ENCODE measurements around the gene TBC1D23. TPM values are rescaled to one million over a fixed set of nuclear protein-coding genes. Genes with fewer than 3 reads are reported as not detected.

The TBC1D23 gene
- total RNA-seq, 1 donor from 2014 or later, result 62.2 TPM

- Histone ChIP-seq H3K4me1 (ENCODE audit: insufficient read depth, low read length) (peaks cover 6% of the 10 kb centered on the region), H3K79me2 (ENCODE audit: insufficient read depth, low read length) (no peaks in the 10 kb centered on the region), H3K9ac (ENCODE audit: low read length) (peak overlapping the region; percentile 85), H3K4me2 (ENCODE audit: low read length) (peak overlapping the region; percentile 100), H2AFZ (ENCODE audit: low read depth, low read length) (peak overlapping the region; percentile 100), H3K4me3 (ENCODE audit: insufficient read depth, low read depth, low read length) (peak overlapping the region; percentile 88), H3K36me3 (ENCODE audit: insufficient read depth, low read length) (no peaks in the 10 kb centered on the region), H3K9me3 (ENCODE audit: insufficient read depth, low read depth, low read length) (no peaks in the 10 kb centered on the region), H3K27ac (ENCODE audit: low read depth, low read length) (peak overlapping the region; percentile 46), H4K20me1 (ENCODE audit: insufficient read depth, low read length) (no peaks in the 10 kb centered on the region), H3K27me3 (ENCODE audit: insufficient read depth, low read length) (no peaks in the 10 kb centered on the region)
- Mint-ChIP-seq H3K4me1 (ENCODE audit: low read depth, unreplicated experiment) (peaks cover 3% of the 10 kb centered on the region), H3K36me3 (ENCODE audit: low read depth, unreplicated experiment) (peaks cover 4% of the 10 kb centered on the region), H3K27ac (ENCODE audit: unreplicated experiment) (peak overlapping the region; percentile 42), H3K9me3 (ENCODE audit: unreplicated experiment) (no peaks in the 10 kb centered on the region), H3K27me3 (ENCODE audit: low read depth, unreplicated experiment) (no peaks in the 10 kb centered on the region), H3K4me3 (ENCODE audit: unreplicated experiment) (peak overlapping the region; percentile 83)
- no peak for TF ChIP-seq CTCF (IDR thresholded peaks at IDR 0.05; ENCODE audit: insufficient read depth, low read depth, low read length)
- TF ChIP-seq EZH2 (IDR thresholded peaks at IDR 0.05; ENCODE audit: insufficient read depth, low read length), result no peak
- FAIRE-seq (no peak), DNase-seq (ENCODE audit: low read depth) (no peak)
Observed at GRCh38 chr3:100333970-100334487, 73.2 kb downstream of the TBC1D23 start.

- Histone ChIP-seq H3K9me3 (ENCODE audit: insufficient read depth, low read depth, low read length) (no peaks in the 10 kb centered on the region), H3K4me2 (ENCODE audit: low read length) (peak within 1 kb of the TSS; percentile 100), H3K36me3 (ENCODE audit: insufficient read depth, low read length) (no peaks in the 10 kb centered on the region), H3K79me2 (ENCODE audit: insufficient read depth, low read length) (no peaks in the 10 kb centered on the region), H3K4me3 (ENCODE audit: insufficient read depth, low read depth, low read length) (peak within 1 kb of the TSS; percentile 88), H3K4me1 (ENCODE audit: insufficient read depth, low read length) (peaks cover 6% of the 10 kb centered on the region), H3K27ac (ENCODE audit: low read depth, low read length) (peak within 1 kb of the TSS; percentile 46), H3K27me3 (ENCODE audit: insufficient read depth, low read length) (no peaks in the 10 kb centered on the region), H3K9ac (ENCODE audit: low read length) (peak within 1 kb of the TSS; percentile 85), H2AFZ (ENCODE audit: low read depth, low read length) (peak within 1 kb of the TSS; percentile 100), H4K20me1 (ENCODE audit: insufficient read depth, low read length) (no peaks in the 10 kb centered on the region)
- H3K27ac Mint-ChIP-seq (ENCODE audit: unreplicated experiment), result peak within 1 kb of the TSS; percentile 42
- H3K27me3 Mint-ChIP-seq (ENCODE audit: low read depth, unreplicated experiment), result no peaks in the 10 kb centered on the region
- TF ChIP-seq CTCF (IDR thresholded peaks at IDR 0.05; ENCODE audit: insufficient read depth, low read depth, low read length) (no peak), EZH2 (IDR thresholded peaks at IDR 0.05; ENCODE audit: insufficient read depth, low read length) (no peak)
- DNase-seq (ENCODE audit: low read depth) (peak; percentile 67), FAIRE-seq (no peak)
- no peaks in the 10 kb centered on the region for H3K9me3 Mint-ChIP-seq (ENCODE audit: unreplicated experiment)
- H3K4me1 Mint-ChIP-seq (ENCODE audit: low read depth, unreplicated experiment), result peaks cover 3% of the 10 kb centered on the region
- peaks cover 4% of the 10 kb centered on the region for H3K36me3 Mint-ChIP-seq (ENCODE audit: low read depth, unreplicated experiment)
- peak within 1 kb of the TSS; percentile 87 for H3K4me3 Mint-ChIP-seq (ENCODE audit: unreplicated experiment)
Observed at GRCh38 chr3:100334488-100335351, 73.9 kb downstream of the TBC1D23 start, which contains the start of gene NIT2. Gene NIT2, plus strand, starts transcription at chr3:100334757. Its CDS starts 35 bp downstream, at chr3:100334792.

Data from astrocyte (in vitro differentiated cells and primary cell).